ENCODE data around the gene MATN1.

MATN1 gene

GRCh38 chr1:30681782-30682181 lies 41.6 kb downstream of the MATN1 start:
- TF ChIP-seq GATA1 (IDR thresholded peaks at IDR 0.05; ENCODE audit: low read depth, low read length), result no peak
- no peak for TF ChIP-seq POLR2A (IDR thresholded peaks at IDR 0.05; ENCODE audit: low read length)
- no peak for DNase-seq

GRCh38 chr1:30680879-30681278 lies 42.5 kb downstream of the MATN1 start:
- no peak for DNase-seq
- no peak for TF ChIP-seq POLR2A (IDR thresholded peaks at IDR 0.05; ENCODE audit: low read length)
- TF ChIP-seq GATA1 (IDR thresholded peaks at IDR 0.05; ENCODE audit: low read depth, low read length), result no peak

GRCh38 chr1:30680429-30680828 lies 43.0 kb downstream of the MATN1 start:
- no peak for DNase-seq
- TF ChIP-seq GATA1 (IDR thresholded peaks at IDR 0.05; ENCODE audit: low read depth, low read length) (no peak), POLR2A (IDR thresholded peaks at IDR 0.05; ENCODE audit: low read length) (no peak)

- TF ChIP-seq GATA1 (IDR thresholded peaks at IDR 0.05; ENCODE audit: low read depth, low read length), result no peak
- no peak for TF ChIP-seq POLR2A (IDR thresholded peaks at IDR 0.05; ENCODE audit: low read length)
- no peak for DNase-seq
Observed at GRCh38 chr1:30679976-30680305, 43.4 kb downstream of the MATN1 start.

GRCh38 chr1:30679201-30679975 lies 44.0 kb downstream of the MATN1 start:
- no peak for TF ChIP-seq POLR2A (IDR thresholded peaks at IDR 0.05; ENCODE audit: low read length)
- no peak for TF ChIP-seq GATA1 (IDR thresholded peaks at IDR 0.05; ENCODE audit: low read depth, low read length)
- DNase-seq, result no peak

- TF ChIP-seq GATA1 (IDR thresholded peaks at IDR 0.05; ENCODE audit: low read depth, low read length) (no peak), POLR2A (IDR thresholded peaks at IDR 0.05; ENCODE audit: low read length) (no peak)
Observed at GRCh38 chr1:30678209-30678608, 45.2 kb downstream of the MATN1 start.

GRCh38 chr1:30677471-30677870 lies 45.9 kb downstream of the MATN1 start:
- no peak for TF ChIP-seq GATA1 (IDR thresholded peaks at IDR 0.05; ENCODE audit: low read depth, low read length)
- no peak for TF ChIP-seq POLR2A (IDR thresholded peaks at IDR 0.05; ENCODE audit: low read length)
- no peak for DNase-seq

More at GRCh38 chr1:30678209-30678608, 45.2 kb downstream of the MATN1 start:
- DNase-seq, result no peak

- TF ChIP-seq POLR2A (IDR thresholded peaks at IDR 0.05; ENCODE audit: low read length) (no peak), GATA1 (IDR thresholded peaks at IDR 0.05; ENCODE audit: low read depth, low read length) (no peak)
- DNase-seq, result no peak
Observed at GRCh38 chr1:30675761-30676160, 47.6 kb downstream of the MATN1 start.

GRCh38 chr1:30675289-30675688 lies 48.1 kb downstream of the MATN1 start:
- TF ChIP-seq POLR2A (IDR thresholded peaks at IDR 0.05; ENCODE audit: low read length) (no peak), GATA1 (IDR thresholded peaks at IDR 0.05; ENCODE audit: low read depth, low read length) (no peak)
- DNase-seq, result no peak

GRCh38 chr1:30673395-30673794 lies 50.0 kb downstream of the MATN1 start:
- TF ChIP-seq GATA1 (IDR thresholded peaks at IDR 0.05; ENCODE audit: low read depth, low read length), result no peak
- TF ChIP-seq POLR2A (IDR thresholded peaks at IDR 0.05; ENCODE audit: low read length), result no peak
- DNase-seq, result no peak

- TF ChIP-seq POLR2A (IDR thresholded peaks at IDR 0.05; ENCODE audit: low read length) (no peak), GATA1 (IDR thresholded peaks at IDR 0.05; ENCODE audit: low read depth, low read length) (no peak)
- DNase-seq, result no peak
Observed at GRCh38 chr1:30672661-30673060, 50.7 kb downstream of the MATN1 start.

- DNase-seq, result no peak
- TF ChIP-seq GATA1 (IDR thresholded peaks at IDR 0.05; ENCODE audit: low read depth, low read length) (no peak), POLR2A (IDR thresholded peaks at IDR 0.05; ENCODE audit: low read length) (no peak)
Observed at GRCh38 chr1:30670240-30671060, 52.9 kb downstream of the MATN1 start.

GRCh38 chr1:30668546-30669327 lies 54.6 kb downstream of the MATN1 start:
- TF ChIP-seq POLR2A (IDR thresholded peaks at IDR 0.05; ENCODE audit: low read length), result no peak
- TF ChIP-seq GATA1 (IDR thresholded peaks at IDR 0.05; ENCODE audit: low read depth, low read length), result no peak

GRCh38 chr1:30668024-30668423 lies 55.4 kb downstream of the MATN1 start:
- DNase-seq, result no peak
- TF ChIP-seq POLR2A (IDR thresholded peaks at IDR 0.05; ENCODE audit: low read length) (no peak), GATA1 (IDR thresholded peaks at IDR 0.05; ENCODE audit: low read depth, low read length) (no peak)

More at GRCh38 chr1:30668546-30669327, 54.6 kb downstream of the MATN1 start:
- DNase-seq, result no peak
